Urothelium cell line (cell line): Measurements from ENCODE around the gene NUP214.
"Not testable (repeated sequence)": the region's sequence is repeated elsewhere in the genome, so short reads cannot be mapped to it uniquely, and the experiment has no call there.

Experiments
- DNase-seq: peaks from one replicate; pipeline ENCODE4 v3.0.0; 2011; ENCODE audit warnings: low spot score, mixed read lengths
- FAIRE-seq: peaks from 2 replicates; lab custom pipeline; 2011; peaks lifted over from hg19 to GRCh38; lab: Jason Lieb, UNC

Gene NUP214

GRCh38 chr9:131115360-131115742 lies 10.0 kb upstream of the NUP214 start:
- not testable (repeated sequence) for FAIRE-seq

GRCh38 chr9:131116281-131117120 lies 8.9 kb upstream of the NUP214 start:
- DNase-seq (no peak), FAIRE-seq (no peak)

More at GRCh38 chr9:131115360-131115742, 10.0 kb upstream of the NUP214 start:
- DNase-seq: not testable (repeated sequence)

- FAIRE-seq: no peak
Observed at GRCh38 chr9:131117121-131117761, 8.1 kb upstream of the NUP214 start.

GRCh38 chr9:131117762-131118145 lies 7.6 kb upstream of the NUP214 start:
- DNase-seq: no peak
- no peak for FAIRE-seq

More at GRCh38 chr9:131117121-131117761, 8.1 kb upstream of the NUP214 start:
- DNase-seq: no peak

- no peak for DNase-seq
- FAIRE-seq: no peak
Observed at GRCh38 chr9:131119600-131119999, 5.8 kb upstream of the NUP214 start.

GRCh38 chr9:131120620-131121228 lies 4.7 kb upstream of the NUP214 start:
- no peak for FAIRE-seq
- DNase-seq: no peak

GRCh38 chr9:131121346-131121745 lies 4.0 kb upstream of the NUP214 start:
- no peak for DNase-seq
- no peak for FAIRE-seq

GRCh38 chr9:131122158-131122557 lies 3.2 kb upstream of the NUP214 start:
- FAIRE-seq: no peak
- DNase-seq: no peak

GRCh38 chr9:131125038-131125287 lies 423 bp upstream of the NUP214 start:
- FAIRE-seq (no peak), DNase-seq (no peak)

GRCh38 chr9:131126059-131126426 lies 657 bp downstream of the NUP214 start:
- FAIRE-seq (no peak), DNase-seq (no peak)

- DNase-seq (no peak), FAIRE-seq (no peak)
Observed at GRCh38 chr9:131129183-131129582, 3.8 kb downstream of the NUP214 start.

- no peak for FAIRE-seq
- DNase-seq: no peak
Observed at GRCh38 chr9:131138676-131139075, 13.3 kb downstream of the NUP214 start.

- DNase-seq (no peak), FAIRE-seq (no peak)
Observed at GRCh38 chr9:131140112-131140511, 14.7 kb downstream of the NUP214 start.

GRCh38 chr9:131140550-131140949 lies 15.2 kb downstream of the NUP214 start:
- FAIRE-seq: no peak
- DNase-seq: no peak

- FAIRE-seq (no peak), DNase-seq (no peak)
Observed at GRCh38 chr9:131142160-131142559, 16.8 kb downstream of the NUP214 start.

GRCh38 chr9:131144201-131144600 lies 18.8 kb downstream of the NUP214 start:
- no peak for FAIRE-seq
- DNase-seq: no peak

GRCh38 chr9:131145245-131145644 lies 19.9 kb downstream of the NUP214 start:
- DNase-seq (no peak), FAIRE-seq (no peak)

GRCh38 chr9:131146186-131146585 lies 20.8 kb downstream of the NUP214 start:
- no peak for FAIRE-seq

GRCh38 chr9:131148276-131148675 lies 22.9 kb downstream of the NUP214 start:
- FAIRE-seq (no peak), DNase-seq (no peak)

More at GRCh38 chr9:131146186-131146585, 20.8 kb downstream of the NUP214 start:
- no peak for DNase-seq

- no peak for DNase-seq
- no peak for FAIRE-seq
Observed at GRCh38 chr9:131148966-131149687, 23.7 kb downstream of the NUP214 start.

GRCh38 chr9:131149688-131150053 lies 24.3 kb downstream of the NUP214 start:
- no peak for FAIRE-seq
- no peak for DNase-seq

- no peak for DNase-seq
- no peak for FAIRE-seq
Observed at GRCh38 chr9:131153595-131153994, 28.2 kb downstream of the NUP214 start.
